Endothelial cell of umbilical vein (primary cell): ENCODE measurements around the gene SNRNP200. TPM values are rescaled to one million over a fixed set of nuclear protein-coding genes. Genes with fewer than 3 reads are reported as not detected.

ENCODE experiments used
- BruUV-seq: library from RNA; stranded (reverse); fragments of 400-500 nt; replicated peaks from 2 replicates; lab custom pipeline; 2021; lab: Mats Ljungman, UMichigan
- CTCF ChIA-PET: fragments of 300-600, 350-600 bp; sonication (Branson Sonifier 250); formaldehyde crosslinking; loops from one replicate; lab custom pipeline; 2021; ENCODE audit warnings: antibody characterized with exemption, inconsistent platforms; lab: Charles Lee
- POLR2A ChIA-PET: fragments of 300-600, 350-600 bp; sonication (Branson Sonifier 250); formaldehyde crosslinking; loops from one replicate; lab custom pipeline; 2021; ENCODE audit warnings: antibody characterized with exemption, inconsistent platforms; lab: Charles Lee
- DNase-seq: peaks from one replicate; pipeline ENCODE4 v3.0.0-alpha.2; 2011; ENCODE audit warnings: low read depth, low spot score
- FAIRE-seq: peaks from 2 replicates; lab custom pipeline; 2011; peaks lifted over from hg19 to GRCh38; lab: Jason Lieb, UNC
- H2AFZ ChIP-seq: 2 replicates; pipeline ENCODE4 v1.6.0; 2012; ENCODE audit warnings: low read depth, low read length, control low read depth, inconsistent platforms
- H3K27ac ChIP-seq: 2 replicates; pipeline ENCODE4 v1.5.1; 2011; ENCODE audit warnings: low read depth, mild to moderate bottlenecking, control low read depth, low read length, moderate library complexity; ENCODE audit not compliant: insufficient read depth
- H3K27me3 ChIP-seq, 2 experiments: 2 replicates each; pipeline versions ENCODE4 v1.6.0 to v1.6.1; 2011; ENCODE audit warnings: low read length in 2 of 2, mixed read lengths in 1 of 2; ENCODE audit not compliant: control insufficient read depth in 2 of 2, insufficient read depth in 2 of 2
- H3K36me3 ChIP-seq, 2 experiments: 2 replicates in 1 of 2; 3 replicates in 1 of 2; pipeline ENCODE4 v1.5.1; 2011; ENCODE audit warnings: low read length in 2 of 2, mild to moderate bottlenecking in 1 of 2, moderate library complexity in 1 of 2; ENCODE audit not compliant: control insufficient read depth in 2 of 2, insufficient read depth in 2 of 2; ENCODE audit errors: extremely low read depth in 1 of 2
- H3K4me1 ChIP-seq: 3 replicates; pipeline ENCODE4 v1.5.1; 2011; ENCODE audit warnings: mild to moderate bottlenecking, low read length; ENCODE audit not compliant: control insufficient read depth, insufficient read depth; ENCODE audit errors: extremely low read depth
- H3K4me2 ChIP-seq: 2 replicates; pipeline ENCODE4 v1.6.1; 2011; ENCODE audit warnings: low read length, control low read depth, mixed read lengths; ENCODE audit not compliant: insufficient read depth
- H3K4me3 ChIP-seq, 3 experiments: fragments of 200-600 bp in 1 of 3; sonication (generic), shearing (Covaris generic) in 1 of 3; replicated peaks in 1 of 3; 2 replicates each; pipeline ENCODE4 v1.5.1; 2011 to 2016; ENCODE audit warnings: control low read depth in 3 of 3, low read length in 3 of 3, mild to moderate bottlenecking in 2 of 3, inconsistent platforms in 1 of 3, low read depth in 1 of 3, moderate library complexity in 1 of 3; ENCODE audit not compliant: insufficient read depth in 1 of 3
- H3K79me2 ChIP-seq: 2 replicates; pipeline ENCODE4 v1.6.0; 2012; ENCODE audit warnings: low read length, inconsistent platforms; ENCODE audit not compliant: control insufficient read depth, insufficient read depth
- H3K9ac ChIP-seq: replicated peaks from 2 replicates; pipeline ENCODE3; 2011; ENCODE audit warnings: low read length, control low read depth; ENCODE audit not compliant: insufficient read depth; ENCODE audit errors: extremely low read depth
- H3K9me1 ChIP-seq: replicated peaks from 3 replicates; pipeline ENCODE4 v1.6.0; 2011; ENCODE audit warnings: mild to moderate bottlenecking, low read length; ENCODE audit not compliant: control insufficient read depth, insufficient read depth; ENCODE audit errors: extremely low read depth
- H3K9me3 ChIP-seq: replicated peaks from 2 replicates; pipeline ENCODE4 v1.5.1; 2012; ENCODE audit warnings: low read length, inconsistent platforms; ENCODE audit not compliant: control insufficient read depth, insufficient read depth
- H4K20me1 ChIP-seq: replicated peaks from 2 replicates; pipeline ENCODE3; 2011; ENCODE audit warnings: mild to moderate bottlenecking, low read length; ENCODE audit not compliant: control insufficient read depth, insufficient read depth; ENCODE audit errors: extremely low read depth
- CTCF ChIP-seq, 2 donors: IDR thresholded peaks; 1 replicate in 1 of 2; 2 replicates in 1 of 2; pipeline ENCODE4 v1.5.1; 2011; ENCODE audit warnings: low read length in 2 of 2, mild to moderate bottlenecking in 2 of 2, moderate library complexity in 2 of 2, control low read depth in 1 of 2, inconsistent platforms in 1 of 2, low read depth in 1 of 2; ENCODE audit not compliant: insufficient read depth in 1 of 2; ENCODE audit errors: extremely low read depth in 1 of 2
- EZH2 ChIP-seq: IDR thresholded peaks from 2 replicates; pipeline ENCODE4 v1.6.1; 2012; ENCODE audit warnings: borderline replicate concordance, low read depth, mild to moderate bottlenecking, moderate library complexity, low read length, inconsistent platforms; ENCODE audit not compliant: severe bottlenecking
- GATA2 ChIP-seq: IDR thresholded peaks from 2 replicates; pipeline ENCODE4 v1.7.0; 2011; ENCODE audit warnings: low read depth, mild to moderate bottlenecking, moderate library complexity, mixed read lengths, low read length; ENCODE audit not compliant: insufficient read length, insufficient read depth
- JUN ChIP-seq: IDR thresholded peaks from 2 replicates; pipeline ENCODE4 v1.6.1; 2011; ENCODE audit warnings: borderline replicate concordance, low read depth; ENCODE audit not compliant: insufficient read length, insufficient read depth
- MAX ChIP-seq: IDR thresholded peaks from 2 replicates; pipeline ENCODE4 v1.6.1; 2011; ENCODE audit not compliant: insufficient read depth, insufficient read length
- MYC ChIP-seq: IDR thresholded peaks from one replicate; pipeline ENCODE4 v1.6.1; 2011; ENCODE audit warnings: mild to moderate bottlenecking, low read depth, low read length
- POLR2A ChIP-seq: IDR thresholded peaks from 2 replicates; pipeline ENCODE4 v1.6.1; 2012; ENCODE audit warnings: low read depth, mild to moderate bottlenecking, control low read depth, low read length
- POLR2AphosphoS5 ChIP-seq: IDR thresholded peaks from 2 replicates; pipeline ENCODE4 v1.6.1; 2012; ENCODE audit warnings: low read depth, mild to moderate bottlenecking, control low read depth, low read length, moderate library complexity; ENCODE audit not compliant: insufficient read depth
- dilution Hi-C: fragments of 300-500 bp; cut with MboI; formaldehyde crosslinking; loops from one replicate; pipeline ENCODE4 v1.15.0; 2019; ENCODE audit warnings: low sequenced_read_pairs; ENCODE audit not compliant: extremely low pct_ligation_motif_present
- intact Hi-C: fragments of 100-400 bp; cut with micrococcal nuclease; formaldehyde crosslinking; loops from one replicate; pipeline ENCODE4 v1.10.0; 2022
- polyA plus RNA-seq, 4 experiments: library from polyadenylated mRNA; depleted of rRNA in 3 of 4; stranded (reverse) in 3 of 4; unstranded in 1 of 4; fragments of >200 nt; gene quantifications; 2 replicates each; pipeline versions ENCODE4 v1.2.1 to v1.2.3, GENCODE V29; 2011 to 2012; ENCODE audit warnings: missing spikeins in 1 of 4
- total RNA-seq: library from RNA; stranded (reverse); gene quantifications from 2 replicates; pipeline ENCODE4 v1.2.3, GENCODE V29; 2021

The SNRNP200 gene
- total and polyA plus RNA-seq, 2 donors (not counting 3 experiments of a cell fraction or from before 2014, with no cell fraction given), result 124 to 155 TPM

DNA sequence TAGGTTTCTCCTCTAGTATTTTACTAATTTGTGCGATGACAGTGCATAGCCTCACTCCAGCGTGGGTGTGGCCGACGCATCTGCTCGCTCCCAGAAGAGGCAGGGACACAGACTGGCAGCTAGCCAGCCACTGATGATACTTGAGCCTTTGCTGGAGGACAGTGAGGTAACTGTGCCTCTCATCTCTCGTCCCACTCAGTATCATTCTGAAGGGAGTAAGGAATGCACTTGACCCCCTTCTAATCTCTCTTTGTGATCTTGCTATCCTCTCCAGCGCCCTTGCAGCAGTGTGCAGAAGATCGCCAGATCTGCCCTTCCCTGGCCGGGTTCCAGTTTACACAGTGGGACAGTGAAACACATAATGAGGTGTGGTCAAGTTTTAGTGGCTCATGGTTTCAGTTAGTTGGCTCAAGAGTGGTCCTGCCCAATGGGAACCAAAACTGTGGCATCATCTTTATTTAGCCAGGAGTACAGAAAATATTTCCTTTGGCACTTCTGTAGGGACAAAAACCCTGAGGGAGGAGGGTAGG is 47.8 kb upstream of the SNRNP200 start:
- Histone ChIP-seq H3K27ac (no peak overlapping the region), H3K9me1 (no peaks in the 10 kb centered on the region), H2AFZ (no peak overlapping the region), H3K79me2 (no peaks in the 10 kb centered on the region), H3K9me3 (no peaks in the 10 kb centered on the region), H3K27me3 (no peaks in the 10 kb centered on the region), H3K9ac (no peak overlapping the region), H3K36me3 (peaks cover 0 to 3% of the 10 kb centered on the region in 2 experiments), H4K20me1 (no peaks in the 10 kb centered on the region), H3K4me3 (no peak overlapping the region), H3K4me1 (peaks cover 3% of the 10 kb centered on the region), H3K4me2 (no peak overlapping the region)
- ChIA-PET CTCF (interaction anchor here (1.1 to 1.2 kb wide), 2 partner anchors 8 to 11 kb away, joined by 3 read pairs; no protein-coding TSS in a partner anchor), POLR2A (no interaction called here)
- no peak for TF ChIP-seq GATA2
- no peak for TF ChIP-seq MYC
- TF ChIP-seq POLR2AphosphoS5, result no peak
- TF ChIP-seq MAX, result no peak
- no peak for TF ChIP-seq CTCF (IDR thresholded peaks at IDR 0.05; ENCODE audit: extremely low read depth in 1 of 2, insufficient read depth in 1 of 2, low read depth in 1 of 2, low read length in 2 of 2)
- no peak for TF ChIP-seq JUN
- TF ChIP-seq POLR2A, result no peak
- TF ChIP-seq EZH2, result no peak
- DNase-seq (no peak), FAIRE-seq (no peak)
- dilution Hi-C loops (no loop called here), intact Hi-C loops (no loop called here)
- no TSS peak for BruUV-seq
